ENCODE results near the gene PDK2.

DNA sequence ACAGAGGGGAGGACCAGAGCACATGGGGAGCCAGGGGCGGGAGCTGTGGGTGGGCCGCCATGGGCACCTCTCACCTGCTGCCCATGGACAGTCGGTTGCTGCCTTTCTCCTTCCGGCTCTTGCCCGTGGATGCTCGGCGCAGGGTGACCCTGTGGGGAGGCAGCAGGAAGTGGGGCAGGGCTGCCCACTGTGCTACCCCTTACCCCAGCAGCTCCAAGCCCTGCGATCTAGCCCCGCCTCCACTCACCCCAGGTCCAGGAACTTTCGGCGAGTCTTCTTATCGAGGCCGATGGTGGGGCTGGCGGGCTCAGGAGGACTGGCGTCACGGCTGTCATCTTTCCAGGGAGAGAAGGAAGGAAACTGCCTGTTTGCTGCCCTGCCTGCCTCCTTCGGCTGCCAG is 20.6 kb downstream of the PDK2 start:
- TF ChIP-seq, protein P1, sequence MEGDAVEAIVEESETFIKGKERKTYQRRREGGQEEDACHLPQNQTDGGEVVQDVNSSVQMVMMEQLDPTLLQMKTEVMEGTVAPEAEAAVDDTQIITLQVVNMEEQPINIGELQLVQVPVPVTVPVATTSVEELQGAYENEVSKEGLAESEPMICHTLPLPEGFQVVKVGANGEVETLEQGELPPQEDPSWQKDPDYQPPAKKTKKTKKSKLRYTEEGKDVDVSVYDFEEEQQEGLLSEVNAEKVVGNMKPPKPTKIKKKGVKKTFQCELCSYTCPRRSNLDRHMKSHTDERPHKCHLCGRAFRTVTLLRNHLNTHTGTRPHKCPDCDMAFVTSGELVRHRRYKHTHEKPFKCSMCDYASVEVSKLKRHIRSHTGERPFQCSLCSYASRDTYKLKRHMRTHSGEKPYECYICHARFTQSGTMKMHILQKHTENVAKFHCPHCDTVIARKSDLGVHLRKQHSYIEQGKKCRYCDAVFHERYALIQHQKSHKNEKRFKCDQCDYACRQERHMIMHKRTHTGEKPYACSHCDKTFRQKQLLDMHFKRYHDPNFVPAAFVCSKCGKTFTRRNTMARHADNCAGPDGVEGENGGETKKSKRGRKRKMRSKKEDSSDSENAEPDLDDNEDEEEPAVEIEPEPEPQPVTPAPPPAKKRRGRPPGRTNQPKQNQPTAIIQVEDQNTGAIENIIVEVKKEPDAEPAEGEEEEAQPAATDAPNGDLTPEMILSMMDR (IDR thresholded peaks at IDR 0.05), result no peak
- TF ChIP-seq POLR2AphosphoS5 (IDR thresholded peaks at IDR 0.05) (no peak), POLR2A (IDR thresholded peaks at IDR 0.05) (no peak), EP300 (IDR thresholded peaks at IDR 0.05) (no peak)
